Vagina (tissue), 2 donors: ENCODE results near the gene LIFR.

ENCODE experiments used
- CTCF ChIP-seq, 3 experiments: fragments of 450-650 bp in 2 of 3; fragments of 200-600 bp in 1 of 3; sonication (generic) in 1 of 3; IDR thresholded peaks; one replicate each; pipeline ENCODE4 v1.5.1; 2017 to 2019; ENCODE audit warnings: antibody characterized with exemption in 3 of 3, mild to moderate bottlenecking in 2 of 3, moderate library complexity in 2 of 3
- POLR2AphosphoS5 ChIP-seq, 2 donors: sonication (generic); formaldehyde crosslinking; IDR thresholded peaks; one replicate each; pipeline ENCODE4 v1.9.0; 2017; ENCODE audit warnings: antibody characterized with exemption in 2 of 2, mild to moderate bottlenecking in 2 of 2, low read depth in 1 of 2; ENCODE audit not compliant: insufficient read depth in 1 of 2

DNA sequence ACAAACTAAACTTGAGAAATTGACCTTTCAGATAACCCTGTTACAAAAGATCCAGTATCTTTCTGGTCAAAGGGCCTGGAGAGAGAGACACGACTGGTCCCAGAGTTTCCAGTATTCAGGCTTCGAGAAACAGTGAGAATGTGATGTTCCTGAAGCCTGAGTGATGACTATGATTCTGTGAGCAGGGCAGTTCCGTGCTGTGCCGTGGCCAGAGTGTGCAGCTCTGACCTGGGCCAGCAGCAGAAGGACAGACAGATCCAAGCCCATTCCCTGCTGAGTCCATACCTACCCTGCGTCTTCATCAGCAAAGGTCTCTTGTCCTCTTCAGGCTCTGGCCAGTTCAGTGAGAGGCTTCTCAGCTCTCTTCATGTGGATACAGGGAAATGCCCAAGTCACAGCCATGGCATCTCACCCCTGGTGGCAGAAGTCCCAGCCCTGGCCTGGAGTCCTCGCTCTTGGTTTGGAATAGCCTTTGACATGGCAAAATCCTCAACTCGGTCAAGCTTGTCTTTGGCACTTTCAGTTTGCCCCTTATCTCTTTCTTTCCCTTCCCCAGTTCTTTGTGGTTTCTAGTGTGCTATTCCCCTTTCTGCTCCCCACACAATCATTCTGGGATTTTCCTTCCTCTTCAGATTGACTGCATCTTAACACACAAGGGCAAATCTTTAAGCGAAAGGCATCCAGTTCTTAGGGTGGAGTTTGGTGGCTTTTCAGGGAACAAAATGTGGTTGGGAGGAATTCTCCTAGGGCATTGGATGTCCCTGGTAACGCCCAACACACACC, 107.7 kb downstream of the LIFR start:
- no peak for TF ChIP-seq CTCF (IDR thresholded peaks at IDR 0.05)
- no peak for TF ChIP-seq POLR2AphosphoS5 (IDR thresholded peaks at IDR 0.05; ENCODE audit: insufficient read depth in 1 of 2, low read depth in 1 of 2)
